Ammon's horn (tissue), 1 donor: Measurements from ENCODE around the gene SMC5.
"Not testable (repeated sequence)": the region's sequence is repeated elsewhere in the genome, so short reads cannot be mapped to it uniquely, and the experiment has no call there.

Experiments
- DNase-seq: peaks from one replicate; pipeline ENCODE4 v3.0.0-alpha.2; 2016; ENCODE audit warnings: low spot score

The SMC5 gene

GRCh38 chr9:70263421-70263820, 4.6 kb downstream of the SMC5 start:
- DNase-seq: no peak

- no peak for DNase-seq
These were observed 19.5 kb downstream of the SMC5 start for GRCh38 chr9:70278305-70278704.

- DNase-seq: no peak
These were observed 25.1 kb downstream of the SMC5 start for GRCh38 chr9:70283848-70284247.

GRCh38 chr9:70285246-70285645, 26.5 kb downstream of the SMC5 start:
- DNase-seq: no peak

GRCh38 chr9:70285981-70286598, 27.3 kb downstream of the SMC5 start:
- no peak for DNase-seq

GRCh38 chr9:70290626-70291025, 31.8 kb downstream of the SMC5 start:
- DNase-seq: no peak

- DNase-seq: no peak
These were observed 32.7 kb downstream of the SMC5 start for GRCh38 chr9:70291446-70291845.

GRCh38 chr9:70292253-70292652, 33.5 kb downstream of the SMC5 start:
- DNase-seq: no peak

- DNase-seq: no peak
These were observed 34.4 kb downstream of the SMC5 start for GRCh38 chr9:70293214-70293613.

- DNase-seq: no peak
These were observed 38.4 kb downstream of the SMC5 start for GRCh38 chr9:70297141-70297540.

GRCh38 chr9:70298245-70298771, 39.5 kb downstream of the SMC5 start:
- DNase-seq: no peak

GRCh38 chr9:70303268-70303667, 44.5 kb downstream of the SMC5 start:
- no peak for DNase-seq

- no peak for DNase-seq
These were observed 46.0 kb downstream of the SMC5 start for GRCh38 chr9:70304810-70305209.

- DNase-seq: no peak
These were observed 56.6 kb downstream of the SMC5 start for GRCh38 chr9:70315389-70315788.

- DNase-seq: no peak
These were observed 59.2 kb downstream of the SMC5 start for GRCh38 chr9:70318002-70318401.

GRCh38 chr9:70322096-70322495, 63.3 kb downstream of the SMC5 start:
- DNase-seq: no peak

- DNase-seq: no peak
These were observed 66.2 kb downstream of the SMC5 start for GRCh38 chr9:70324963-70325362.

- DNase-seq: not testable (repeated sequence)
These were observed 69.8 kb downstream of the SMC5 start for GRCh38 chr9:70328625-70329024.

- DNase-seq: no peak
These were observed 81.8 kb downstream of the SMC5 start for GRCh38 chr9:70340572-70340971.

GRCh38 chr9:70347046-70347445, 88.3 kb downstream of the SMC5 start:
- peak; percentile 71 for DNase-seq

GRCh38 chr9:70352356-70352755, 93.6 kb downstream of the SMC5 start:
- no peak for DNase-seq

- DNase-seq: peak; percentile 24
These were observed 94.0 kb downstream of the SMC5 start for GRCh38 chr9:70352802-70353201.

GRCh38 chr9:70355801-70356200, 97.0 kb downstream of the SMC5 start:
- DNase-seq: no peak

GRCh38 chr9:70362952-70363351, 104.2 kb downstream of the SMC5 start:
- no peak for DNase-seq
